ENCODE data around the gene KIFAP3. TPM values are rescaled to one million over a fixed set of nuclear protein-coding genes. Genes with fewer than 3 reads are reported as not detected.
"Not testable (repeated sequence)": the region's sequence is repeated elsewhere in the genome, so short reads cannot be mapped to it uniquely, and the experiment has no call there.

KIFAP3 gene
- total RNA-seq, 4 donors from 2014 or later, result 9.2 to 24.6 (median 15.5) TPM

DNA sequence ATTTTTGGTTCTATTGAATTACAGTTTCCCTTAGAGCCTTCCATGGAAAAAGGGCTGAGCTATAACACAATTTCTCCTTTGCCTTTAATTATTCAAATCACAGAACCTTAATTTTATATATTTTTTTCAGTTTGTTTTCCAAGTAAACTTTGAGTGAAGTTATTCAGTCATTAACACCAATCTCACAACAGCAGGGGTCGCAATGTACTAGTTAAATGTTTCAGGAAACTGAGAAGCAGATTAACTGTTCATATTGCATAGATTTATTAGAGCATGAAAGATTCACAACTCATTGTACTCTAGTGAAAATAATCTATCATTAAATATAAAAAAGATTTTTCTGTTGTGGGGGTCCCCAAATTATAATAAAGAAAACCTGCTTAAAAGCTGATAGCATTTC is 64.1 kb downstream of the KIFAP3 start:
- Histone ChIP-seq H3K27ac (no peak overlapping the region), H3K9me3 (no peaks in the 10 kb centered on the region), H3K4me3 (no peak overlapping the region), H3K4me1 (no peaks in the 10 kb centered on the region), H3K27me3 (no peaks in the 10 kb centered on the region), H3K36me3 (peaks cover 0 to 19% (median 0%) of the 10 kb centered on the region in 3 donors)
- intact Hi-C loops (cut with DNase I), result no loop called here
- no peak for DNase-seq
- TF ChIP-seq, protein P1, sequence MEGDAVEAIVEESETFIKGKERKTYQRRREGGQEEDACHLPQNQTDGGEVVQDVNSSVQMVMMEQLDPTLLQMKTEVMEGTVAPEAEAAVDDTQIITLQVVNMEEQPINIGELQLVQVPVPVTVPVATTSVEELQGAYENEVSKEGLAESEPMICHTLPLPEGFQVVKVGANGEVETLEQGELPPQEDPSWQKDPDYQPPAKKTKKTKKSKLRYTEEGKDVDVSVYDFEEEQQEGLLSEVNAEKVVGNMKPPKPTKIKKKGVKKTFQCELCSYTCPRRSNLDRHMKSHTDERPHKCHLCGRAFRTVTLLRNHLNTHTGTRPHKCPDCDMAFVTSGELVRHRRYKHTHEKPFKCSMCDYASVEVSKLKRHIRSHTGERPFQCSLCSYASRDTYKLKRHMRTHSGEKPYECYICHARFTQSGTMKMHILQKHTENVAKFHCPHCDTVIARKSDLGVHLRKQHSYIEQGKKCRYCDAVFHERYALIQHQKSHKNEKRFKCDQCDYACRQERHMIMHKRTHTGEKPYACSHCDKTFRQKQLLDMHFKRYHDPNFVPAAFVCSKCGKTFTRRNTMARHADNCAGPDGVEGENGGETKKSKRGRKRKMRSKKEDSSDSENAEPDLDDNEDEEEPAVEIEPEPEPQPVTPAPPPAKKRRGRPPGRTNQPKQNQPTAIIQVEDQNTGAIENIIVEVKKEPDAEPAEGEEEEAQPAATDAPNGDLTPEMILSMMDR (IDR thresholded peaks at IDR 0.05), result peak in 3 of 6 experiments; percentile 30 to 53 (median 32)
- TF ChIP-seq POLR2A (IDR thresholded peaks at IDR 0.05), result no peak
- 35 to 47% methylated on average over 1 of the region's 1 CpG for WGBS, 2 donors

DNA sequence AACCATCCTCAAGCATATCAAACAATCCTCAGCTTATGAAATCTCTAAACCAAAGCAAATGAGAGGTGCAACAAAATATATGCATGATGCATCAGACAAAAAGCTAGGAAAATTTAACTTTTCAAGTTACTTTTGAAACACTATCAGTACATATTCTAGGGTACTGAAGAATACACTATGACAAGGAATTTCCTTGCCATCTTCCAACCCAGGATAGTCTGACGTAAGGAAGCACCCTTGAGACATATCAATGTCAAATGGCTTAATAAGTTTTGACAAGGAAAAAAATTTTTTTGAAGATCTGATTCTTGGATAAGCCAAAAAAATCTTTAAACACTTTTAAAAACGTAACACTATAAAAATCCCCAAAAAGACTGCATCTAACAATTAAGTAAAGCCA is 64.9 kb downstream of the KIFAP3 start:
- H3K27me3 ChIP-seq, result no peaks in the 10 kb centered on the region
- no peaks in the 10 kb centered on the region for H3K4me1 ChIP-seq
- H3K9me3 ChIP-seq, result no peaks in the 10 kb centered on the region
- peaks cover 0 to 13% (median 0%) of the 10 kb centered on the region in 3 donors for H3K36me3 ChIP-seq
- H3K4me3 ChIP-seq, result no peak overlapping the region
- no peak for DNase-seq
- intact Hi-C loops (cut with DNase I), result no loop called here
- no peak overlapping the region for H3K27ac ChIP-seq
- TF ChIP-seq, protein P1 (IDR thresholded peaks at IDR 0.05), result no peak
- no peak for TF ChIP-seq POLR2A (IDR thresholded peaks at IDR 0.05)
- 79 to 98% methylated on average over 2 of the region's 2 CpGs for WGBS, 2 donors

DNA sequence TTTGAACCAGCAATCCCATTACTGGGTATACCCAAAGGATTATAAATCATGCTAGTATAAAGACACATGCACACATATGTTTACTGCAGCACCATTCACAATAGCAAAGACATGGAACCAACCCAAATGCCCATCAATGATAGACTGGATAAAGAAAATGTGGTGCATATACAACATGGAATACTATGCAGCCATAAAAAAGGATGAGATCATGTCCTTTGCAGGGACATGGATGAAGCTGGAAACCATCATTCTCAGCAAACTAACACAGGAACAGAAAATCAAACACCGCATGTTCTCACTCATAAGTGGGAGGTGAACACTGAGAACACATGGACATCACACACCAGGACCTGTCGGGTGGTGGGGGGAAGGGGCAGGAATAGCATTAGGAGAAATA is 65.8 kb downstream of the KIFAP3 start:
- DNase-seq; H3K9me3 ChIP-seq; intact Hi-C loops (cut with DNase I); H3K4me3 ChIP-seq; H3K4me1 ChIP-seq; H3K27ac ChIP-seq; H3K27me3 ChIP-seq: not testable (repeated sequence)
- H3K36me3 ChIP-seq, result peaks cover 0 to 13% (median 0%) of the 10 kb centered on the region in 3 donors
- WGBS, 2 donors, result 95 to 100% methylated on average over 2 of the region's 2 CpGs

DNA sequence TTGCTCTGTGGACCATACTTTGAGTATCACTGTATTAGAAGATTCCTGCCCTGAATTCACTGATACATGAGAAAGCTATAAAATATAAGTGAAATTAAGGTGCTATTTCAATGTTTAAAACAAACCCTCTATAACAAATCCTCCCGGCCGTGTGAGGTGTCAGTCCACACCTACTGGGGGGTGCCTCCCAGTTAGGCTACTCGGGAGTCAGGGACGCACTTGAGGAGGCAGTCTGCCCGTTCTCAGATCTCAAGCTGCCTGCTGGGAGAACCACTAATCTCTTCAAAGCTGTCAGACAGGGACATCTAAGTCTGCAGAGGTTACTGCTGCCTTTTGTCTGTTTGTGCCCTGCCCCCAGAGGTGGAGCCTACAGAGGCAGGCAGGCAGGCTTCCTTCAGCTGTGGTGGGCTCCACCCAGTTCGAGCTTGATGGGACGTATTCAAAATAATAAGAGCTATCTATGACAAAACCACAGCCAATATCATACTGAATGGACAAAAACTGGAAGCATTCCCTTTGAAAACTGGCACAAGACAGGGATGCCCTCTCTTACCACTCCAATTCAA is 71.1 kb downstream of the KIFAP3 start:
- WGBS, 2 donors, result 73 to 88% methylated on average over 3 to 5 of the region's 7 CpGs
- intact Hi-C loops (cut with DNase I); H3K9me3 ChIP-seq; H3K36me3 ChIP-seq; DNase-seq; H3K27ac ChIP-seq; H3K4me3 ChIP-seq; H3K27me3 ChIP-seq: not testable (repeated sequence)
- H3K4me1 ChIP-seq, result peaks cover 0 to 11% (median 0%) of the 10 kb centered on the region in 3 donors

DNA sequence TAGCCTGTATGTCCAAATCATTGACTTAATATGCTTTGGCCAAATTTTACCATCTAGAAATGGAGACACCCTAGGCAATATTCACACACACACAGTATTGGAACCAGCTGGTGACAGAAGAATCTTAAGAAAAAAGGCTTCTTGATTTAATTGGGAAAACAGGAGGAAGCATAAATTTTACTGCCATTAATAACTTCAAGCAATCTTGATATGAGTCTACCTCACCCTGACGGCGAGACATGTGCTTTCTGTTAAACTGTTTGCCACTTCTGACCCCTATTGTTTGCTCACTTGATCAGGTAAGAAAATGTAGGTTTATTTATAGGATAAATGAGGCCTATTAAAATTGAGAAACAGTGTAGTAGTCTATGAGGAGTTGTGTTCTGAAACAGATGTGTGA is 73.2 kb downstream of the KIFAP3 start:
- no peak for TF ChIP-seq POLR2A (IDR thresholded peaks at IDR 0.05)
- TF ChIP-seq, protein P1 (IDR thresholded peaks at IDR 0.05), result no peak
- H3K27ac ChIP-seq, result no peak overlapping the region
- H3K36me3 ChIP-seq, result peaks cover 0 to 8% (median 0%) of the 10 kb centered on the region in 3 donors
- DNase-seq, result no peak
- peaks cover 0 to 11% (median 0%) of the 10 kb centered on the region in 3 donors for H3K4me1 ChIP-seq
- H3K9me3 ChIP-seq, result no peaks in the 10 kb centered on the region
- no peak overlapping the region for H3K4me3 ChIP-seq
- intact Hi-C loops (cut with DNase I), result no loop called here
- 87 to 96% methylated on average over 2 of the region's 2 CpGs for WGBS, 2 donors
- H3K27me3 ChIP-seq, result no peaks in the 10 kb centered on the region

DNA sequence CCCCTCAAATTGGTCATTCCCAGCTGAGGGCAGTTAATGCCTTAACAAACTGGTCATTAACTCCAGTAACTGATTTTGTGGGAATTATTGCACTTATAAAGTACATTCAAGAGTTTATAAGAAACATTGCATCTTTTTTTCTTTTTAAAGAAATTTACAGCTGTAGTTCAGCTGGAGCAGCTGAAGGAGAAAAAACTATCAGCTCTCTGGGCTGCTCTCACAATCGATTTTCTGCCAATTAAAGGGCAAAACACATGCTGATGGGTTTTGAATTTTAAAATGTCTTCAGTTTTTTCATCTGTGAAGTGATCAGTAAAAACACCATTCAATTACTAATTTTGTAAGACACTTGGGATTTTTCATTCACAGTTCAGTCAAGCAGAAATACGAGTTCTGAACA is 74.7 kb downstream of the KIFAP3 start:
- H3K27ac ChIP-seq, result peak overlapping the region in 1 of 4 donors; percentile 39
- H3K4me3 ChIP-seq, result no peak overlapping the region
- WGBS, 2 donors, result 47 to 75% methylated on average over 2 of the region's 2 CpGs
- peaks cover 0 to 10% (median 0%) of the 10 kb centered on the region in 3 donors for H3K36me3 ChIP-seq
- no peaks in the 10 kb centered on the region for H3K27me3 ChIP-seq
- H3K9me3 ChIP-seq, result no peaks in the 10 kb centered on the region
- no peak for TF ChIP-seq POLR2A (IDR thresholded peaks at IDR 0.05)
- TF ChIP-seq, protein P1 (IDR thresholded peaks at IDR 0.05), result no peak
- H3K4me1 ChIP-seq, result peaks cover 0 to 11% (median 0%) of the 10 kb centered on the region in 3 donors
- intact Hi-C loops (cut with DNase I), result no loop called here
- no peak for DNase-seq

Data from esophagus squamous epithelium (tissue), 5 donors.